Ovary (tissue), 9 donors: ENCODE measurements around the gene FYN. TPM values are rescaled to one million over a fixed set of nuclear protein-coding genes. Genes with fewer than 3 reads are reported as not detected.
A peak's percentile ranks its signal among the peaks of the same experiment; 100 is the strongest.

Experiments used
- DNase-seq, 5 donors: peaks; one replicate each; pipeline ENCODE4 v3.0.0-alpha.2; 2019 to 2020
- H3K27ac ChIP-seq, 2 donors: fragments of 200-600 bp; one replicate each; pipeline versions ENCODE4 v1.5.1 to v1.8.0; 2019 to 2022
- H3K27me3 ChIP-seq: fragments of 200-600 bp; one replicate; pipeline ENCODE4 v1.8.0; 2022
- H3K36me3 ChIP-seq: fragments of 200-600 bp; sonication (generic); one replicate; pipeline ENCODE4 v1.5.1; 2019
- H3K4me1 ChIP-seq: one replicate; pipeline ENCODE4 v1.8.1; 2013; ENCODE audit warnings: mild to moderate bottlenecking, moderate library complexity; ENCODE audit not compliant: insufficient read depth
- H3K4me3 ChIP-seq: fragments of 200-600 bp; sonication (generic); one replicate; pipeline ENCODE4 v1.5.1; 2017
- H3K9me3 ChIP-seq, 2 donors: fragments of 200-600 bp in 1 of 2; sonication (generic) in 1 of 2; one replicate each; pipeline versions ENCODE4 v1.5.1 to v1.8.1; 2013 to 2019; ENCODE audit warnings: mild to moderate bottlenecking in 1 of 2, moderate library complexity in 1 of 2
- EP300 ChIP-seq: sonication (generic); formaldehyde crosslinking; IDR thresholded peaks from one replicate; pipeline ENCODE4 v1.6.1; 2017; ENCODE audit warnings: antibody characterized with exemption
- POLR2A ChIP-seq: fragments of 450-650 bp; IDR thresholded peaks from one replicate; pipeline ENCODE4 v1.6.1; 2017; ENCODE audit warnings: antibody characterized with exemption, mild to moderate bottlenecking, moderate library complexity
- WGBS, 3 donors: extraction: QIAGEN DNeasy Blood & Tissue Kit in 1 of 3; methylation state at CpG; one replicate each; pipeline versions ENCODE4 v1.1.5 to v1.1.7; 2013 to 2017; 5-methylcytosine and 5-hydroxymethylcytosine counted together
- intact Hi-C, 4 donors: fragments of 100-400 bp; cut with DNase I; formaldehyde crosslinking; loops; one replicate each; pipeline versions ENCODE4 v1.11.0 to v1.15.1; 2022 to 2023
- polyA plus RNA-seq, 2 donors: library from polyadenylated mRNA; stranded (reverse); fragments of 200-250 nt in 1 of 2; fragments of 350-450 nt in 1 of 2; fragmentation: Illumina TruSeq in 1 of 2; extraction: RNeasy Lipid Tissue Mini Kit (QIAGEN cat#74804) in 1 of 2; gene quantifications; one replicate each; pipeline ENCODE4 v1.2.3, GENCODE V29; 2013 to 2014
- total RNA-seq, 7 donors: library from RNA; depleted of rRNA in 2 of 7; stranded (reverse); fragments of >200 nt in 2 of 7; fragmentation: NEBNext Ultra II Directional in 3 of 7; extraction: Animal tissue kit (Norgen Biotek cat#: 25700) in 3 of 7; gene quantifications; one replicate each; pipeline versions ENCODE4 v1.1.0 to v1.2.4, GENCODE V29; 2016 to 2023
- TF ChIP-seq, protein P1 (sequence below), 3 donors: fragments of 450-650 bp in 2 of 3; fragments of 200-600 bp in 1 of 3; IDR thresholded peaks; one replicate each; pipeline versions ENCODE4 v1.5.1 to v1.8.0; 2016 to 2022; ENCODE audit warnings: antibody characterized with exemption in 3 of 3, mild to moderate bottlenecking in 1 of 3
- donor health status: DM: no; HTN: no; CAD: no; lungs with moderate emphysema.
- donor health status: DM: no; HTN: no; CAD: no.
- donor health status: Bipolar disorder and iron deficiency.
- donor health status: DM: yes; HTN: yes; CAD: no.
- donor health status: DM: no; HTN: no; CAD: no.
- donor health status: DM: yes; HTN: yes; CAD: no.

The FYN gene
- total and polyA plus RNA-seq, 9 donors, result 37.2 to 116 (median 72.7) TPM

DNA sequence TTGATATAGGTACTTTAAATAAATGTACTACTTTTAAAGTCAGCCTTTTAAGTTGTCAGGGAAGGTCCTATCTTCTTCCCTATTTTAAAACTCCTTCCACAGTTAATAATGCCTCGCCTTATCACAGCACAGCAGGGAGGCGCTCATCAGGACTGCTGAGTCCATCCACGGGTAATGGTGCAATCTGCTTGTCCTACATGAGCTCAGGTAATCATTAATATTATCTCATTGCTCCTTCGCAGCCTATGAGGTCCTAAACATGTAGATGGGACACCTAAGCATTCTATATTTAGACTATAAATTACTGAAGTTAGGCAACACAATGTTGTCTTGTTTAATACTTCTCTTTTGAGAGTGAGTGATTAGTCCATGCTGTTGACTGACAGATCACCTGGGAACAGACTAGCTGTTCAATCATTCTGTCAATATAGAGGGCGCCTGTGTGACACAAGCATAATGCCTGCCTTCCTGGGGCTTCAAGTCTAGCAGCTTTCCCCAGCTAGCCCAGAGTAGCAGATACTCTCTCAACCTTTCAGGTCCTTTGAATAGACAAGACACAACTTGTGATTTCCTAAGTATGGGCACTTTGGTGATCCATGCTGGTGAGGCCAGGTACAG is 91.0 kb downstream of the FYN start:
- Histone ChIP-seq H3K4me1 (peaks cover 15% of the 10 kb centered on the region), H3K27ac (no peak overlapping the region), H3K27me3 (no peaks in the 10 kb centered on the region), H3K36me3 (no peaks in the 10 kb centered on the region), H3K4me3 (no peak overlapping the region), H3K9me3 (no peaks in the 10 kb centered on the region)
- DNase-seq, result no peak
- TF ChIP-seq EP300 (no peak), POLR2A (no peak)
- TF ChIP-seq, protein P1, sequence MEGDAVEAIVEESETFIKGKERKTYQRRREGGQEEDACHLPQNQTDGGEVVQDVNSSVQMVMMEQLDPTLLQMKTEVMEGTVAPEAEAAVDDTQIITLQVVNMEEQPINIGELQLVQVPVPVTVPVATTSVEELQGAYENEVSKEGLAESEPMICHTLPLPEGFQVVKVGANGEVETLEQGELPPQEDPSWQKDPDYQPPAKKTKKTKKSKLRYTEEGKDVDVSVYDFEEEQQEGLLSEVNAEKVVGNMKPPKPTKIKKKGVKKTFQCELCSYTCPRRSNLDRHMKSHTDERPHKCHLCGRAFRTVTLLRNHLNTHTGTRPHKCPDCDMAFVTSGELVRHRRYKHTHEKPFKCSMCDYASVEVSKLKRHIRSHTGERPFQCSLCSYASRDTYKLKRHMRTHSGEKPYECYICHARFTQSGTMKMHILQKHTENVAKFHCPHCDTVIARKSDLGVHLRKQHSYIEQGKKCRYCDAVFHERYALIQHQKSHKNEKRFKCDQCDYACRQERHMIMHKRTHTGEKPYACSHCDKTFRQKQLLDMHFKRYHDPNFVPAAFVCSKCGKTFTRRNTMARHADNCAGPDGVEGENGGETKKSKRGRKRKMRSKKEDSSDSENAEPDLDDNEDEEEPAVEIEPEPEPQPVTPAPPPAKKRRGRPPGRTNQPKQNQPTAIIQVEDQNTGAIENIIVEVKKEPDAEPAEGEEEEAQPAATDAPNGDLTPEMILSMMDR (IDR thresholded peaks at IDR 0.05), result no peak
- intact Hi-C loops, result no loop called here
- 92 to 97% (median 93%) methylated on average over 5 of the region's 5 CpGs for WGBS, 3 donors

DNA sequence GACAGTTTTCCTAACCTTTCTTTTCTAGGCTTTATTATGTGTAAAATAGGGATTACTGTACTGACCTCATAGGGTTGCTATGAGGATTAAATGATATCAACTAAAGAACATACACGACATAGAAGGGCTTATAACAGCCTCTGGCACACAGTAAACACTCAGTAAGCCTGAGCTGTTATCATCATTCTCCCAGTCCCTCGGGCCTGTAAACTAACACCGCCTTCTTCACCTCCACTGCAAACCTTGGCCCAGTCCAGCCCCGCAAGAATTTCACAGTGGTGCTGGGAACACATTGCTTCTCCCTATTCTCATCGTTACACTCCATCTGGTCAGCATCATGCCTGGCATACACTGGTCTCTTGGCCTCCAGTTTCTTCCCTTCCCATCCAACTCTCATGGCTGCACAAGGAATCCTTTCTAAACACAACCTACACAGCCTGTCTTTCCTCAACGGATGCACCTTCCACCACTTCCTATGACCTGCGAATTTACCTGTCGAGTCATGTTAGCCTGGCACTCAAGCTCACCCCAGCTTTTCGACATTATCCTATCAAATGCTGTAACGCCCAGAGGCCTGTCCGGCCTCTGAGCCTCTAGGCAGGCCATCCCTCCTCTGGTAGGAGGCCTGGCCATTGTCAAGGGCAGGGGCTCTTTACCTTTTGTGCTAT is 92.1 kb downstream of the FYN start:
- Histone ChIP-seq H3K4me3 (no peak overlapping the region), H3K4me1 (peaks cover 17% of the 10 kb centered on the region), H3K27ac (no peak overlapping the region), H3K36me3 (no peaks in the 10 kb centered on the region), H3K27me3 (no peaks in the 10 kb centered on the region), H3K9me3 (no peaks in the 10 kb centered on the region)
- 57 to 58% (median 58%) methylated on average over 11 of the region's 11 CpGs for WGBS, 3 donors
- DNase-seq, result peak in 4 of 5 donors; percentile 26 to 71 (median 36)
- TF ChIP-seq POLR2A (no peak), EP300 (no peak)
- TF ChIP-seq, protein P1 (IDR thresholded peaks at IDR 0.05), result no peak
- intact Hi-C loops, result no loop called here

DNA sequence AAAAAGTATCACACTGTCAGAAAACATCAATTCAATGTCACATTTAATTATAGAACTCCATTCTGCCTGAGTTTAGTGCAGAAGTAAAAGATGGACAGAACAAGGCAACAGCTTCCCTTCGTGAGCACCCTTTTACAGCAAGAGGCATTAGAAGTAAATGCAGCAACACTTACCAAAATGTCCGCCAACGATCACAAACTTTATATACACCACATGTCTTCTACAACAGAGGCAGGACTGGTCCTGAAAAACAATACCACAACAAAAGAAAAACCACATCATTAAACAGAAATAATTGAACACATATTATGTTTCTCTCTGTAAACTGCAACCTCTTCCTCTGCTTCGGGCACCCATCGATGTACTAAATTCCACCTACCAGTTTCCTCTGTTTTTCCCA is 92.9 kb downstream of the FYN start:
- Histone ChIP-seq H3K27ac (no peak overlapping the region), H3K27me3 (no peaks in the 10 kb centered on the region), H3K4me3 (no peak overlapping the region), H3K4me1 (peaks cover 19% of the 10 kb centered on the region), H3K9me3 (no peaks in the 10 kb centered on the region), H3K36me3 (no peaks in the 10 kb centered on the region)
- intact Hi-C loops, result no loop called here
- TF ChIP-seq POLR2A, result no peak
- no peak for TF ChIP-seq EP300
- TF ChIP-seq, protein P1 (IDR thresholded peaks at IDR 0.05), result no peak
- 79 to 89% (median 84%) methylated on average over 5 of the region's 5 CpGs for WGBS, 3 donors
- no peak for DNase-seq

DNA sequence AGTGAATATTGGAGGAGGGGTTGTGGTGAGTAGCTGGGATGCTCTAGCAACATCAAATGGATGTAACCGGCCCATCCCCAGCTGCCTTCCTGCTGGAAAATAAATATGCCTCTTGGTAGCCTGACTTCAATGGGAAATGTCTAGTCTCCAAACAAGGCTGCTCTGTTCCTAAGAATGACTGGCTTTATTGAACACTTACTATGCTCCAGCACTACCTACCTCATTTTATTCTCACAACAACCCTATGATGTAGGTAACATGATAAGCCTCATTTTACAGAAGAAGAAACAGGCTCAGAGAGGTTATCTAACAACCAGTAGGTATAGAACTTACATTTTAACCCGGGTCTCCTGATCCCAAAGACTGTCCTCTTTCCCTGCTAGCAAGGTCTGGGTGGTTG is 93.6 kb downstream of the FYN start:
- no peak overlapping the region for H3K4me3 ChIP-seq
- no peaks in the 10 kb centered on the region for H3K27me3 ChIP-seq
- TF ChIP-seq, protein P1 (IDR thresholded peaks at IDR 0.05), result no peak
- no peaks in the 10 kb centered on the region for H3K36me3 ChIP-seq
- no peaks in the 10 kb centered on the region for H3K9me3 ChIP-seq
- 96 to 98% (median 98%) methylated on average over 2 of the region's 2 CpGs for WGBS, 3 donors
- intact Hi-C loops, result no loop called here
- H3K27ac ChIP-seq, result no peak overlapping the region
- peaks cover 20% of the 10 kb centered on the region for H3K4me1 ChIP-seq
- DNase-seq, result no peak
